Progenitor cell of endocrine pancreas (in vitro differentiated cells): Measurements from ENCODE around the gene TSNAXIP1. TPM values are rescaled to one million over a fixed set of nuclear protein-coding genes. Genes with fewer than 3 reads are reported as not detected.

Experiments
- DNase-seq: peaks from one replicate; pipeline ENCODE4 v3.0.0; 2021; ENCODE audit warnings: low spot score; ENCODE audit not compliant: unreplicated experiment
- H3K27ac Mint-ChIP-seq: 2 replicates; pipeline ENCODE4 v1.8.0; 2021; ENCODE audit warnings: mild to moderate bottlenecking, moderate library complexity, mixed read lengths
- H3K27me3 Mint-ChIP-seq: 2 replicates; pipeline ENCODE4 v1.8.0; 2021; ENCODE audit warnings: mixed read lengths
- H3K36me3 Mint-ChIP-seq: 2 replicates; pipeline ENCODE4 v1.8.0; 2022; ENCODE audit warnings: mixed read lengths; ENCODE audit not compliant: insufficient read depth
- H3K4me1 Mint-ChIP-seq: 2 replicates; pipeline ENCODE4 v1.8.0; 2021; ENCODE audit warnings: low read depth, mixed read lengths
- H3K4me3 Mint-ChIP-seq: 2 replicates; pipeline ENCODE4 v1.8.0; 2021; ENCODE audit warnings: low read depth, mild to moderate bottlenecking, moderate library complexity, mixed read lengths
- H3K9me3 Mint-ChIP-seq: 2 replicates; pipeline ENCODE4 v1.8.0; 2021; ENCODE audit warnings: low read depth, mixed read lengths
- total RNA-seq: library from RNA; stranded (reverse); gene quantifications from 2 replicates; pipeline ENCODE4 v1.2.1, GENCODE V29; 2021
- TF ChIP-seq, protein P1 (sequence below): fragments of 200-600 bp; sonication (generic); IDR thresholded peaks from one replicate; pipeline ENCODE4 v1.5.0; 2021; ENCODE audit warnings: antibody characterized with exemption, mild to moderate bottlenecking; ENCODE audit not compliant: unreplicated experiment

The TSNAXIP1 gene
- total RNA-seq, 1 donor from 2014 or later: 14.5 TPM

DNA sequence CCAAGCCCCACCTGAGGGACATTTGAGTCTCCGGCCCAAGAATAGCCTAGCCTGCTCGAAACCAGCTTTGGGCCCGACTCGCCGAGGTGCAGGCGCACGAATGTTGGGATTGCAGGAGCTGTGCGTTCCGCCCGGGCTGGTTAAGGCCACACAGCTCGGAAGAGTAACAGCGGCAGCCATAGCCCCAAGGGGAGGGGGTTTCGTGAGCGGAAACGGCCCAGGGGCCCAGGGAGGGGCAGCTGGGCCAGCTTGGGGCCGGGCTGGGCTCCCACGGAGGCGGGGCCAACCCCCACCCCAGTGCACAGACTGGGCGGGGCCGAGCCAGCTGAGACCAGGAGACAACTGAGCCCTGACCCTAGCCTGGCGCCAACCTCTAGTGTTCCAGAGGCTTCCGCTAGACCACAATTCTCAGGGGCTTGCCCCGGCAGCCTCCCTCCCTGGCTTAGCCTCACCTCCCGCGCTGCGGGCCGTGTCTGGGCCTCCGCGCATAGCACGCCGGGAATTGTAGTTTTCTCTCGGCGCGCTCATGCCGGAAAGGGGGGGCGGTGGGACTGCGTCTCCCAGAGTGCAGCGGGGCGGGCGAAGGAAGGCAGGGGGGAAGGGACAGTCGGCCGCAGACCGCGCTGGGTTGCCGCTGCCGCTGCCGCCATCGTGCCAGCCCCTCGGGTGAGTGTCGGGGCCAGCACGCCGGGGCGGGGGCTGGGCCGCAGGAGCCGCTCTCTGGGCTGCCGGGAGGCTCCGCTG is 39.8 kb downstream of the TSNAXIP1 start, which contains the start of gene NUTF2:
Gene NUTF2, plus strand, starts transcription at position 614 of the 744 bp plus-strand sequence. CDS start 18,198 bp downstream, outside the sequence.
- Mint-ChIP-seq H3K4me3 (peak within 1 kb of the TSS; percentile 90), H3K4me1 (peaks cover 41% of the 10 kb centered on the region), H3K27me3 (no peaks in the 10 kb centered on the region), H3K27ac (peak within 1 kb of the TSS; percentile 98), H3K9me3 (no peaks in the 10 kb centered on the region), H3K36me3 (peaks cover 1% of the 10 kb centered on the region)
- TF ChIP-seq, protein P1, sequence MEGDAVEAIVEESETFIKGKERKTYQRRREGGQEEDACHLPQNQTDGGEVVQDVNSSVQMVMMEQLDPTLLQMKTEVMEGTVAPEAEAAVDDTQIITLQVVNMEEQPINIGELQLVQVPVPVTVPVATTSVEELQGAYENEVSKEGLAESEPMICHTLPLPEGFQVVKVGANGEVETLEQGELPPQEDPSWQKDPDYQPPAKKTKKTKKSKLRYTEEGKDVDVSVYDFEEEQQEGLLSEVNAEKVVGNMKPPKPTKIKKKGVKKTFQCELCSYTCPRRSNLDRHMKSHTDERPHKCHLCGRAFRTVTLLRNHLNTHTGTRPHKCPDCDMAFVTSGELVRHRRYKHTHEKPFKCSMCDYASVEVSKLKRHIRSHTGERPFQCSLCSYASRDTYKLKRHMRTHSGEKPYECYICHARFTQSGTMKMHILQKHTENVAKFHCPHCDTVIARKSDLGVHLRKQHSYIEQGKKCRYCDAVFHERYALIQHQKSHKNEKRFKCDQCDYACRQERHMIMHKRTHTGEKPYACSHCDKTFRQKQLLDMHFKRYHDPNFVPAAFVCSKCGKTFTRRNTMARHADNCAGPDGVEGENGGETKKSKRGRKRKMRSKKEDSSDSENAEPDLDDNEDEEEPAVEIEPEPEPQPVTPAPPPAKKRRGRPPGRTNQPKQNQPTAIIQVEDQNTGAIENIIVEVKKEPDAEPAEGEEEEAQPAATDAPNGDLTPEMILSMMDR: no peak
- DNase-seq: peak; percentile 97

DNA sequence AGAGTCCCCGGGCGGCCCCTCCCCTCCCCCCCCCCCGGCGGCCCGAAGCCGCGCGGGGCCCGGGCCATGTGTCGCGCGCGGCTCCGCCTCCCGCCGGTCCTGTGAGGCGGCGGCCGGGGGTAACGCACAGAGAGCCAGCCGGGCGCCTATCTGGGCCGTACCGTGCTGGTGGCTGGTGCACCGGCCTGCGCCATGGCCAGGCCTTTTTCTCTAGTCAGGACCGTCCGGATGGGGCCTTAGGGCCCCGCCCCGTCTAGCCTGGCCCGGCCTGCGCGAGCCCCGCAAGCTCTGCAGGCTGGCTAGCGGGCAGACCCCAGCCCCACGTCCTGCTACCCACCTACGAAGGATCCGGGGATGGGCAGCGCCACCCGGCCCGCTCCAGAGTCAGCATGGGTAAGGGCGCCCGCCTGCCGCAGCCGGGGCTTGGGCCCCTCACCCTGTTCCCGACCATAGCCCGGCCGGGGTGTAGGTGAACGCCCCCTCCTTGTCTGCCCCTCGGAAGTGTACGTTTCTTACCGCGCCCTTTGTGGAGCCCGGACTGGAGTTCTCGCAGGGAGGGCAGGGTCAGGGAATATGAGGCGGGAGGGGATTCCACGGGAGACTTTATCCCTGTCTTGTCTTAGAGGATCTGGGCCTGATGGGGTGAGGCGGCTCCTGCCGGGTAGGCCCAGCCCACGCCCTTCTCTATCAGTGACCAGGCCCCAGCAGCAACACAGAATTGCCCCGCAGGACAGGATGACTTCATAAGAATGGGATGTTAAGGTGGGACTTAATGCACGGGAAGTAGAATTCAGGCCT is 40.6 kb downstream of the TSNAXIP1 start, which contains the start of gene CENPT:
Gene CENPT, minus strand, starts transcription at position 630 of the 798 bp plus-strand sequence. CDS start 13,834 bp downstream, outside the sequence.
- no peak for DNase-seq
- TF ChIP-seq, protein P1: no peak
- H3K4me3 Mint-ChIP-seq: peak within 1 kb of the TSS; percentile 90
- peak within 1 kb of the TSS; percentile 98 for H3K27ac Mint-ChIP-seq
- H3K27me3 Mint-ChIP-seq: no peaks in the 10 kb centered on the region
- peaks cover 1% of the 10 kb centered on the region for H3K36me3 Mint-ChIP-seq
- no peaks in the 10 kb centered on the region for H3K9me3 Mint-ChIP-seq
- H3K4me1 Mint-ChIP-seq: peaks cover 40% of the 10 kb centered on the region

DNA sequence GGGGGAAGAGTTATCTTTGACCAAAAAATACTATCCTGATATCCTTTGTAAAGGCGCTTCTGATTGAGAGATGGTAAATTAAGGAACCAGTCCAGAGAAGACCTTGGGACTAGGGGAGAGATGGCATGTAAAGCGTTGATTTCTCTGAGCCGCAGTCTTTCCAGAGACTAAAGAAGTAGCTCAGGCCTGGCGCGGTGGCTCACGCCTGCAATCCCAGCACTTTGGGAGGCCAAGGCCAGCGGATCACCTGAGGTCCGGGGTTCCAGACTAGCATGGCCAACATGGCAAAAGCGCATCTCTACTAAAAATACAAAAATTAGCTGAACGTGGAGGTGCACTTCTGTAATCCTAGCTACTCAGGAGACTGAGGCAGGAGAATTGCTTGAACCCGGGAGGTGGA is 41.4 kb downstream of the TSNAXIP1 start:
- H3K27ac Mint-ChIP-seq: peak overlapping the region; percentile 98
- no peak for DNase-seq
- no peaks in the 10 kb centered on the region for H3K9me3 Mint-ChIP-seq
- H3K36me3 Mint-ChIP-seq: peaks cover 1% of the 10 kb centered on the region
- TF ChIP-seq, protein P1: no peak
- peaks cover 37% of the 10 kb centered on the region for H3K4me1 Mint-ChIP-seq
- peak overlapping the region; percentile 90 for H3K4me3 Mint-ChIP-seq
- H3K27me3 Mint-ChIP-seq: no peaks in the 10 kb centered on the region

DNA sequence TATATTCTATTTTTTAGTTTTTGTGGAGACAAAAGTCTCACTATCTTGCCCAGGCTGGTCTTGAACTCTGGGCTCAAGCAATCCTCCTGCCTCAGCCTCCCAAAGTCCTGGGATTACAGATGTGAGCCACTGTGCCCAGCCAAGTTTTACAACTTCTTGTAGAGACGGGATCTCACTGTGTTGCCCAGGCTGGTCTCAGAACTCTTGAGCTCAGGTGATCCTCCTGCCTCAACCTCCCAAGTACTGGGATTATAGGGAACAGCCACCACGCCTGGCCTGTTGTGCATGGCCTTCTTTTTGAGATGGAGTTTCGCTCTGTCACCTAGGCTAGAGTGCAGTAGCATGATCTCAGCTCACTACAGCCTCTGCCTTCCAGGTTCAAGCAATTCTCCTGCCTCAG is 47.0 kb downstream of the TSNAXIP1 start:
- TF ChIP-seq, protein P1: no peak
- no peaks in the 10 kb centered on the region for H3K27me3 Mint-ChIP-seq
- peaks cover 8% of the 10 kb centered on the region for H3K36me3 Mint-ChIP-seq

DNA sequence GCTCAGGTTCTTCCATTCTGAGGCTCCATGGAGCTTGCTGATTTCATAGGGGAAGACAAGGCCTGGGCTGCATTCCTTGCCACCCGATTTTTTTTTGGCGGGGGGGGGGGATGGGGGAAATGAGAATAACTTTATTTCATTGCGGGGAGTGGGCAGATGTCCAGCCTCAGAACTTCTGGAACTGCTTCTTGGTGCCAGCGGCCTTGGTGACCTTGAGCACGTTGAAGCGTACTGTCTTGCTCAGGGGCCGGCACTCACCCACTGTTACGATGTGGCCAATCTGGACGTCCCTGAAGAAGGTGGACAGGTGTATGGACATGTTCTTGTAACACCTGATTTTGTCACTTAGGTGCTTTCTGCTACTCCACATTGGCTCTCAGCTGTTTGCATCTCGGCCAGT is 49.1 kb downstream of the TSNAXIP1 start:
- Mint-ChIP-seq H3K4me1 (peaks cover 29% of the 10 kb centered on the region), H3K4me3 (no peak overlapping the region), H3K27me3 (no peaks in the 10 kb centered on the region), H3K36me3 (peaks cover 7% of the 10 kb centered on the region), H3K9me3 (no peaks in the 10 kb centered on the region), H3K27ac (peak overlapping the region; percentile 85)
- TF ChIP-seq, protein P1: no peak
- DNase-seq: no peak

More for the DNA sequence above, 47.0 kb downstream of the TSNAXIP1 start:
- Mint-ChIP-seq H3K4me3 (no peak overlapping the region), H3K27ac (no peak overlapping the region), H3K9me3 (no peaks in the 10 kb centered on the region), H3K4me1 (peaks cover 33% of the 10 kb centered on the region)
- no peak for DNase-seq
